Lower leg skin (tissue), 3 donors: ENCODE measurements around the gene SPEM3.

Experiments
- CTCF ChIP-seq, 3 donors: fragments of 450-650 bp; IDR thresholded peaks; one replicate each; pipeline ENCODE4 v1.5.1; 2016; ENCODE audit warnings: antibody characterized with exemption in 3 of 3, mild to moderate bottlenecking in 3 of 3, moderate library complexity in 2 of 3
- POLR2A ChIP-seq, 2 donors: fragments of 450-650 bp; IDR thresholded peaks; one replicate each; pipeline ENCODE4 v1.6.1; 2016 to 2017; ENCODE audit warnings: antibody characterized with exemption in 2 of 2, mild to moderate bottlenecking in 1 of 2, moderate library complexity in 1 of 2

GRCh38 chr17:7442142-7442541 lies 13.5 kb downstream of the SPEM3 start:
- TF ChIP-seq POLR2A (IDR thresholded peaks at IDR 0.05) (no peak), CTCF (IDR thresholded peaks at IDR 0.05) (no peak)
